WERI-Rb-1 (cell line): ENCODE results near the gene BIN1.

Source experiments
- DNase-seq: peaks from one replicate; pipeline ENCODE4 v3.0.0-alpha.2; 2020
- H3K27ac ChIP-seq: fragments of 250-450 bp; sonication (Bioruptor Pico); 2 replicates; pipeline ENCODE4 v1.5.1; 2020; ENCODE audit warnings: mild to moderate bottlenecking, moderate library complexity
- H3K27me3 ChIP-seq: fragments of 250-450 bp; sonication (Bioruptor Pico); 2 replicates; pipeline ENCODE4 v1.5.1; 2021; ENCODE audit warnings: mild to moderate bottlenecking, low read depth, moderate library complexity; ENCODE audit not compliant: insufficient read depth, severe bottlenecking
- H3K36me3 ChIP-seq: fragments of 250-450 bp; sonication (Bioruptor Pico); 2 replicates; pipeline ENCODE4 v1.5.1; 2020; ENCODE audit warnings: mild to moderate bottlenecking, moderate library complexity
- H3K4me3 ChIP-seq: 2 replicates; pipeline ENCODE4 v1.5.1; 2011; ENCODE audit warnings: low read depth, mild to moderate bottlenecking, control low read depth, low read length
- H3K9me3 ChIP-seq: fragments of 250-450 bp; sonication (Bioruptor Pico); 2 replicates; pipeline ENCODE4 v1.5.1; 2021; ENCODE audit warnings: mild to moderate bottlenecking, moderate library complexity; ENCODE audit not compliant: severe bottlenecking
- CTCF ChIP-seq: IDR thresholded peaks from 2 replicates; pipeline ENCODE4 v1.5.1; 2011; ENCODE audit warnings: low read depth, mild to moderate bottlenecking, control low read depth, inconsistent platforms, low read length

The BIN1 gene

GRCh38 chr2:127045792-127046501 is 61.0 kb downstream of the BIN1 start:
- H3K4me3 ChIP-seq, result no peak overlapping the region
- H3K36me3 ChIP-seq, result peaks cover 16% of the 10 kb centered on the region
- no peak overlapping the region for H3K27ac ChIP-seq
- no peaks in the 10 kb centered on the region for H3K9me3 ChIP-seq
- no peak for TF ChIP-seq CTCF
- no peaks in the 10 kb centered on the region for H3K27me3 ChIP-seq
- no peak for DNase-seq

- no peaks in the 10 kb centered on the region for H3K9me3 ChIP-seq
- DNase-seq, result no peak
- H3K27me3 ChIP-seq, result no peaks in the 10 kb centered on the region
- H3K27ac ChIP-seq, result no peak overlapping the region
- peaks cover 16% of the 10 kb centered on the region for H3K36me3 ChIP-seq
- TF ChIP-seq CTCF, result no peak
- no peak overlapping the region for H3K4me3 ChIP-seq
Observed at GRCh38 chr2:127044977-127045661, 61.8 kb downstream of the BIN1 start.

- H3K36me3 ChIP-seq, result peaks cover 13% of the 10 kb centered on the region
- no peaks in the 10 kb centered on the region for H3K27me3 ChIP-seq
- no peaks in the 10 kb centered on the region for H3K9me3 ChIP-seq
- DNase-seq, result no peak
- no peak overlapping the region for H3K4me3 ChIP-seq
- H3K27ac ChIP-seq, result no peak overlapping the region
- TF ChIP-seq CTCF, result no peak
Observed at GRCh38 chr2:127044165-127044718, 62.7 kb downstream of the BIN1 start.

- Histone ChIP-seq H3K4me3 (no peak overlapping the region), H3K9me3 (no peaks in the 10 kb centered on the region), H3K36me3 (peaks cover 6% of the 10 kb centered on the region), H3K27ac (no peak overlapping the region), H3K27me3 (no peaks in the 10 kb centered on the region)
- no peak for TF ChIP-seq CTCF
- DNase-seq, result no peak
Observed at GRCh38 chr2:127043367-127044164, 63.4 kb downstream of the BIN1 start.

- Histone ChIP-seq H3K4me3 (no peak overlapping the region), H3K9me3 (no peaks in the 10 kb centered on the region), H3K36me3 (no peaks in the 10 kb centered on the region), H3K27ac (no peak overlapping the region), H3K27me3 (no peaks in the 10 kb centered on the region)
- TF ChIP-seq CTCF, result peak; percentile 42
- DNase-seq, result no peak
Observed at GRCh38 chr2:127041259-127041970, 65.5 kb downstream of the BIN1 start.
